PC-9 (cell line): ENCODE results near the gene SOX10. TPM values are rescaled to one million over a fixed set of nuclear protein-coding genes. Genes with fewer than 3 reads are reported as not detected.

Experiments used
- BruUV-seq: library from RNA; stranded (reverse); fragments of 400-500 nt; replicated peaks from 2 replicates; lab custom pipeline; 2021; lab: Mats Ljungman, UMichigan
- CTCF ChIA-PET: fragments of 300-600 bp; sonication (Branson Sonifier 250); formaldehyde crosslinking; loops from one replicate; lab custom pipeline; 2022; ENCODE audit warnings: antibody characterized with exemption; lab: Charles Lee
- POLR2A ChIA-PET: fragments of 300-600 bp; sonication (Branson Sonifier 250); formaldehyde crosslinking; loops from one replicate; lab custom pipeline; 2022; ENCODE audit warnings: antibody characterized with exemption; ENCODE audit not compliant: unreplicated experiment; lab: Charles Lee
- DNase-seq, 2 experiments: peaks; one replicate each; pipeline versions ENCODE4 v3.0.0 to v3.0.0-alpha.2; 2015 to 2022; ENCODE audit warnings: mixed read lengths in 1 of 2
- H2AFZ ChIP-seq: fragments of 200-600 bp; sonication (generic); 2 replicates; pipeline ENCODE4 v1.8.1; 2017; ENCODE audit warnings: antibody characterized with exemption
- H3F3A ChIP-seq: fragments of 200-600 bp; sonication (generic); 2 replicates; pipeline ENCODE4 v1.8.1; 2017; ENCODE audit warnings: antibody characterized with exemption, mild to moderate bottlenecking, low read depth; ENCODE audit not compliant: insufficient read depth
- H3K27ac ChIP-seq: fragments of 200-600 bp; sonication (generic); 2 replicates; pipeline ENCODE4 v1.6.1; 2016; ENCODE audit warnings: mixed run types
- H3K27me3 ChIP-seq: fragments of 200-600 bp; sonication (generic); 2 replicates; pipeline ENCODE4 v1.6.1; 2016; ENCODE audit warnings: low read depth, mixed run types; ENCODE audit not compliant: insufficient read depth
- H3K36me3 ChIP-seq: fragments of 200-600 bp; sonication (generic); 2 replicates; pipeline ENCODE4 v1.6.1; 2016; ENCODE audit warnings: low read depth, mixed run types
- H3K4me1 ChIP-seq: fragments of 200-600 bp; sonication (generic); replicated peaks from 2 replicates; pipeline ENCODE4 v1.6.1; 2016; ENCODE audit warnings: mixed run types; ENCODE audit not compliant: insufficient read depth
- H3K4me2 ChIP-seq: fragments of 200-600 bp; sonication (generic); 2 replicates; pipeline ENCODE4 v1.6.1; 2017; ENCODE audit warnings: mixed run types
- H3K4me3 ChIP-seq: fragments of 200-600 bp; sonication (generic); 2 replicates; pipeline ENCODE4 v1.6.1; 2016; ENCODE audit warnings: mixed run types
- H3K79me2 ChIP-seq: fragments of 200-600 bp; sonication (generic); 2 replicates; pipeline ENCODE4 v1.6.1; 2017; ENCODE audit warnings: low read depth, mixed run types
- H3K9me2 ChIP-seq: fragments of 200-600 bp; sonication (generic); 2 replicates; pipeline ENCODE4 v1.8.1; 2017; ENCODE audit warnings: mild to moderate bottlenecking; ENCODE audit not compliant: insufficient read depth
- H3K9me3 ChIP-seq: fragments of 200-600 bp; sonication (generic); 2 replicates; pipeline ENCODE4 v1.8.1; 2016; ENCODE audit warnings: low read depth; ENCODE audit not compliant: insufficient read depth
- H4K20me1 ChIP-seq: fragments of 200-600 bp; sonication (generic); 2 replicates; pipeline ENCODE4 v1.8.1; 2017; ENCODE audit not compliant: insufficient read depth
- EZH2 ChIP-seq: fragments of 200-600 bp; sonication (generic); IDR thresholded peaks from 2 replicates; pipeline ENCODE4 v1.8.0; 2017; ENCODE audit warnings: antibody characterized with exemption, low read depth
- intact Hi-C: fragments of 100-400 bp; cut with micrococcal nuclease; formaldehyde crosslinking; loops from one replicate; pipeline ENCODE4 v1.10.0; 2022; ENCODE audit not compliant: unreplicated experiment
- total RNA-seq: library from RNA; stranded (reverse); gene quantifications from 2 replicates; pipeline ENCODE4 v1.2.3, GENCODE V29; 2021
- TF ChIP-seq, protein P1 (sequence below): fragments of 200-600 bp; sonication (generic); conservative IDR thresholded peaks from 2 replicates; pipeline ENCODE4 v1.6.1; 2017; ENCODE audit warnings: mixed run types, antibody characterized with exemption, mild to moderate bottlenecking, moderate library complexity

Gene SOX10
- total RNA-seq, 1 experiment from 2014 or later, result not detected

DNA sequence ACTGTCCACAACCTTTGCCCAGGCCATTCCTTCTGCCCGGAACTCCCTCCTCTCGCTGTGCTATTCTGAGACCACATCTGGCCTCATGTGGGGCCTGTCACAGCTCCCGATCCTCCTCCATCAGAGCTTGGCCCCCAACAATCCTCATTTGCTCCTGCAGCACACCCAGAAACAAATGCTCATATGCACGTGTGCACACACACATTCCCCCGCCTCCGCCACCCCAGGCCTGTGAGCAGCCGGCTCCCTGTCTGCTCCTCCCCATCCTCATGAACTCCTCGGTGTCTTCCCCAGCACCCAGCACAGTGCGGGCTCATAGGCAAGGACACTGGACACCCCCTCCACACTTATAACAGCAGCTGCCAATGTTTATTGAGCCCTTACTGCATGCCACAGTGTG is 43.1 kb upstream of the SOX10 start:
- Histone ChIP-seq H2AFZ (no peak overlapping the region), H3K4me2 (no peak overlapping the region), H3K36me3 (no peaks in the 10 kb centered on the region), H3K4me3 (no peak overlapping the region), H3K9me3 (no peaks in the 10 kb centered on the region), H3K9me2 (no peaks in the 10 kb centered on the region), H4K20me1 (no peaks in the 10 kb centered on the region), H3K27ac (no peak overlapping the region), H3K27me3 (peaks cover 30% of the 10 kb centered on the region; the same call in 1 of the 2 replicates), H3K79me2 (no peaks in the 10 kb centered on the region), H3F3A (no peaks in the 10 kb centered on the region), H3K4me1 (no peaks in the 10 kb centered on the region)
- POLR2A ChIA-PET, result no interaction called here
- intact Hi-C loops, result no loop called here
- CTCF ChIA-PET, result no interaction called here
- TF ChIP-seq EZH2, result no peak
- TF ChIP-seq, protein P1, sequence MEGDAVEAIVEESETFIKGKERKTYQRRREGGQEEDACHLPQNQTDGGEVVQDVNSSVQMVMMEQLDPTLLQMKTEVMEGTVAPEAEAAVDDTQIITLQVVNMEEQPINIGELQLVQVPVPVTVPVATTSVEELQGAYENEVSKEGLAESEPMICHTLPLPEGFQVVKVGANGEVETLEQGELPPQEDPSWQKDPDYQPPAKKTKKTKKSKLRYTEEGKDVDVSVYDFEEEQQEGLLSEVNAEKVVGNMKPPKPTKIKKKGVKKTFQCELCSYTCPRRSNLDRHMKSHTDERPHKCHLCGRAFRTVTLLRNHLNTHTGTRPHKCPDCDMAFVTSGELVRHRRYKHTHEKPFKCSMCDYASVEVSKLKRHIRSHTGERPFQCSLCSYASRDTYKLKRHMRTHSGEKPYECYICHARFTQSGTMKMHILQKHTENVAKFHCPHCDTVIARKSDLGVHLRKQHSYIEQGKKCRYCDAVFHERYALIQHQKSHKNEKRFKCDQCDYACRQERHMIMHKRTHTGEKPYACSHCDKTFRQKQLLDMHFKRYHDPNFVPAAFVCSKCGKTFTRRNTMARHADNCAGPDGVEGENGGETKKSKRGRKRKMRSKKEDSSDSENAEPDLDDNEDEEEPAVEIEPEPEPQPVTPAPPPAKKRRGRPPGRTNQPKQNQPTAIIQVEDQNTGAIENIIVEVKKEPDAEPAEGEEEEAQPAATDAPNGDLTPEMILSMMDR, result no peak
- no TSS peak for BruUV-seq
- DNase-seq, result no peak

DNA sequence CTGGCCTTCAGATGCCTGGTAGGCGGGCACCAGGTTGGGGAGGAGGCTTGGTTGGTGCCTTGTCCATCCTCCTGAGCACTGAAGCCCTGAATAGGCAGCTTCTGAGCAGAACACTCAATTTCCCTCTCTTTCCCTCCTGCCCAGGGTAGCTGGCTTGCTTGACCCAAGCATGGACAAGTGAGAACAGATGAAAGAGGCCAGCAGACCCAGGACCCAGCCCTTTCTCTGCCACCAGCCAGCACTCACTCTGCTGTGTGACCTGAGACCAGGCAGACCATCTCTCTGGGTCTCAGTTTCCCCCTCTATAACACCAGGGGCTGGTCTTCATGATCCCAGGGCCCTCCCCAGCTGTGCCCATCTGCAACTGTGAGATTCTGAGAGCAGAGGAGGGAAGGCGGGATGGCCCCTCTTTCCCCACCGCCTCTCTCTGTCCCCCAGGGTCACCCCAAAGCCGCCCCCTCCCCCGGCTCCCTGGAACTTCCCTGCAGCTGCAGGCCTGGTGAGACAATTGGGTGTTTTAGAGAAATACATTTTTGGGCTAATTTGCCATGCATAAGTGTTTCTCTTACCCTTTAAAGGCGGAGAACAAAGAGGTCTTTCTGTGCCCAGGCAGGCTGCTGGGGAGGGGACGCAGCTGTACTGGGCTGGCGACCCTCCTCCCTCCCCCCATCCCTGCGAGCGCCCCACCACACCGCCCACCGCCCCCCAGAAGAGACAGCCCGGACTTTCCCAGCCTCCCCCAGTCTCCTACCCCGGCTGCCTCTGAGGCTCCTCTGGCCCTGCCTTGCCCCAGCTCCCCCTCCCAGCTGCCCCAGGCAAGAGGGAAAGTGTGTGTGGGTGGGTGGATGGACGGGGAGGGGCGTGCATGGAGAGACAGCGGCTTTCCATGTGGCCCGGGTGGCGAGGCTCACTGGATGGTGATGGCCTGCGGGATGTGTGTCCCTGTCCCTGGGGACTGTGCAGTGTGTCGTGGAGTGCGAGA is 42.1 kb upstream of the SOX10 start:
- intact Hi-C loops, result no loop called here
- no peak overlapping the region for H2AFZ ChIP-seq
- H3K9me2 ChIP-seq, result no peaks in the 10 kb centered on the region
- ChIA-PET CTCF (no interaction called here), POLR2A (no interaction called here)
- peaks cover 30% of the 10 kb centered on the region; the same call in 1 of the 2 replicates for H3K27me3 ChIP-seq
- H3K9me3 ChIP-seq, result no peaks in the 10 kb centered on the region
- H4K20me1 ChIP-seq, result no peaks in the 10 kb centered on the region
- no peak overlapping the region for H3K4me2 ChIP-seq
- H3F3A ChIP-seq, result no peaks in the 10 kb centered on the region
- no peak overlapping the region for H3K27ac ChIP-seq
- TF ChIP-seq, protein P1, result no peak
- no peak for TF ChIP-seq EZH2
- BruUV-seq, result no TSS peak
- no peak for DNase-seq
- no peak overlapping the region for H3K4me3 ChIP-seq
- no peaks in the 10 kb centered on the region for H3K4me1 ChIP-seq
- H3K36me3 ChIP-seq, result no peaks in the 10 kb centered on the region
- H3K79me2 ChIP-seq, result no peaks in the 10 kb centered on the region

DNA sequence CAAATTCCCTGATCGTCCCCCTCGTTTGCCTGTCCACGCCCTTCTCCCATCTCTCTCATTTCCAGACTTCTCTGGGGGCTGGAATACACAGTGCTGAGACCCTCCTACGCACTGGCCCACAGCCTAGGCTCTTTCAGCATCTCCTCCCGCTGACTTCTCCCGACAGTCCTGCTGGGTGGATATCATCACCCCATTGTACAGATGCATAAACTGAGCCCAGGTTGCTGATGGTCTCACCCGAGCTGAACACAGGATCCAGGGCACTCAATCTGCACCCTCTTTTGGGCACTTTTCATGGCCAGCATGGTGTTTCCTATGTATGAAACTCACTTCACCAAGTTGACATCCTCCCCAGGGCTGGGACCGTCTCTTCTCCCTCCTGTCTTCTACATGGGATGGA is 41.2 kb upstream of the SOX10 start:
- no peak for DNase-seq
- no peaks in the 10 kb centered on the region for H3F3A ChIP-seq
- H3K9me3 ChIP-seq, result no peaks in the 10 kb centered on the region
- H2AFZ ChIP-seq, result no peak overlapping the region
- no peaks in the 10 kb centered on the region for H4K20me1 ChIP-seq
- no TSS peak for BruUV-seq
- H3K9me2 ChIP-seq, result no peaks in the 10 kb centered on the region
- ChIA-PET CTCF (no interaction called here), POLR2A (no interaction called here)
- H3K36me3 ChIP-seq, result no peaks in the 10 kb centered on the region
- no peaks in the 10 kb centered on the region for H3K79me2 ChIP-seq
- no peak overlapping the region for H3K4me2 ChIP-seq
- intact Hi-C loops, result no loop called here
- no peak overlapping the region for H3K27ac ChIP-seq
- no peaks in the 10 kb centered on the region for H3K4me1 ChIP-seq
- H3K4me3 ChIP-seq, result no peak overlapping the region
- TF ChIP-seq, protein P1, result no peak
- no peak for TF ChIP-seq EZH2
- H3K27me3 ChIP-seq, result peaks cover 30% of the 10 kb centered on the region; the same call in 1 of the 2 replicates
